Bronchial epithelial cell (primary cell): ENCODE data around the gene SEC16B. TPM values are rescaled to one million over a fixed set of nuclear protein-coding genes. Genes with fewer than 3 reads are reported as not detected.

ENCODE experiments used
- DNase-seq: peaks from one replicate; pipeline ENCODE4 v3.0.0-alpha.2; 2010; ENCODE audit warnings: low read depth
- FAIRE-seq: peaks from 2 replicates; lab custom pipeline; 2011; peaks lifted over from hg19 to GRCh38; lab: Jason Lieb, UNC
- H3K27me3 ChIP-seq: 2 replicates; pipeline ENCODE4 v1.5.1; 2011; ENCODE audit warnings: low read length; ENCODE audit not compliant: control insufficient read depth, insufficient read depth
- H3K36me3 ChIP-seq: 2 replicates; pipeline ENCODE4 v1.5.1; 2011; ENCODE audit warnings: low read length; ENCODE audit not compliant: control insufficient read depth, insufficient read depth
- H3K4me3 ChIP-seq: 2 replicates; pipeline ENCODE4 v1.5.1; 2011; ENCODE audit warnings: mild to moderate bottlenecking, low read depth, low read length, control low read depth
- CTCF ChIP-seq: IDR thresholded peaks from 2 replicates; pipeline ENCODE4 v1.5.1; 2011; ENCODE audit warnings: mild to moderate bottlenecking, moderate library complexity, low read length, control low read depth, inconsistent platforms; ENCODE audit not compliant: insufficient read depth, severe bottlenecking
- total RNA-seq: library from RNA; depleted of rRNA; stranded (reverse); fragments of >200 nt; gene quantifications from 2 replicates; pipeline ENCODE4 v1.2.1, GENCODE V29; 2014

The SEC16B gene
- total RNA-seq, 1 donor from 2014 or later, result 0.26 TPM

DNA sequence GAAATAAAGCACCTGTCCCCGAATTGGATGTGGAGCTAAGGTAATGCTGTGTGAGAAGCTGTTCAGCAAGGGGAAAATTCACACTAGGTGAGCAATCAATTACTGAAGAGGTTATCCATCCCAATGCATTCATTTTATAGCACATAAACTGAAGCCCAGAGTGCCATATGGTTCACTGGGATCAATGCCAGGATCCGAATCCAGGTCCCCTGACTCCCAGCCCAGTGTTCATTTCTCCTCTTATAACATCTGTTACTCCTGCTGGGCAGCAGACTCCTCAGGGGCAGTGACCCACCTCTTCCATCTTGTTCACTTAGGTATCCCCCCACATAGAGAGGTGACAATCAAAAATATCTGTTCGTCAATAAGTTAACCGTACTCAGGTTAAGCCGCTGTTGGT, 13.2 kb upstream of the SEC16B start:
- FAIRE-seq (no peak), DNase-seq (no peak)
- no peaks in the 10 kb centered on the region for H3K27me3 ChIP-seq
- H3K36me3 ChIP-seq, result no peaks in the 10 kb centered on the region
- H3K4me3 ChIP-seq, result no peak overlapping the region
- no peak for TF ChIP-seq CTCF

DNA sequence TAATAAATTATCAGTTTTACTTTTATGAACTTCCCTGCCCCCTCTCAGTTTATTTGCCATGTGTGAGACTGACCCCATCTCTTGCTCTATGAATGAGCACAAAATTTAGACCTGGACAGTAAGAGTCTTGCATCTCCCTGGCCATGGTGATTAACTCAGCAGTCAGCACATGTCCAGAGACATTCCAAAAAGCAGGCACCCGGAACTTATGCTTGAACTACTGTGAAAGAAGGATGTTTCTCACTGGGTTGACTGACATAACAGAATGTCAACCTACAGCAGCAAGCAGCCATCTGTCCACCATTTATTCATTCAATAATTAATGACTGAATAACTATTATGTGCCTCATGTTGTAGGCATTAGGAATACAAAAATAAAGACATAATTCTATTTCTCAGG, 11.3 kb upstream of the SEC16B start:
- no peak for FAIRE-seq
- no peak for TF ChIP-seq CTCF
- DNase-seq, result no peak
- no peaks in the 10 kb centered on the region for H3K36me3 ChIP-seq
- H3K27me3 ChIP-seq, result no peaks in the 10 kb centered on the region
- H3K4me3 ChIP-seq, result no peak overlapping the region

- DNase-seq, result no peak
- Histone ChIP-seq H3K27me3 (no peaks in the 10 kb centered on the region), H3K4me3 (no peak overlapping the region), H3K36me3 (no peaks in the 10 kb centered on the region)
- TF ChIP-seq CTCF, result no peak
- FAIRE-seq, result no peak
These were observed 9.4 kb upstream of the SEC16B start for GRCh38 chr1:177979272-177979671.

DNA sequence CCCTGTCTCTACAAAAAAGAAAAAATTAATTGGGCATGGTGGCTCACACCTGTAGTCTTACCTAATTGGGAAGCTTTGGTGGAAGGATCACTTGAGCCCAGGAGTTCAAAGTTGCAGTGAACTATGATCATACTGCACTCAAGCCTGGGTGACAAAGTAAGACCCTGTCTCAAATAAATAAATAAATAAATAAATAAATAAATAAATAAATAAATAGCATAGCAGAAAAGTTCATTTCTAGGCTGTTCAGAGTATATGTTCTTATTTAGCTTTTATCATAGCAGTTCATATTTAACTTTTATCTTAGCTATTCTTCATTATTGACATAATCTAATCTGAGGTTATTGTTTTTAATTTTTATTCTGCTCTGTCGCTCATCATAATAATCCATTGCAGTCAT, 8.7 kb upstream of the SEC16B start:
- TF ChIP-seq CTCF, result no peak
- no peaks in the 10 kb centered on the region for H3K36me3 ChIP-seq
- H3K4me3 ChIP-seq, result no peak overlapping the region
- H3K27me3 ChIP-seq, result no peaks in the 10 kb centered on the region
- DNase-seq (no peak), FAIRE-seq (no peak)

GRCh38 chr1:177977141-177977540, 7.3 kb upstream of the SEC16B start:
- TF ChIP-seq CTCF, result no peak
- Histone ChIP-seq H3K4me3 (no peak overlapping the region), H3K27me3 (no peaks in the 10 kb centered on the region), H3K36me3 (no peaks in the 10 kb centered on the region)
- FAIRE-seq (no peak), DNase-seq (no peak)

- Histone ChIP-seq H3K4me3 (no peak overlapping the region), H3K36me3 (no peaks in the 10 kb centered on the region), H3K27me3 (no peaks in the 10 kb centered on the region)
- no peak for TF ChIP-seq CTCF
- DNase-seq (peak; percentile 38), FAIRE-seq (no peak)
These were observed 6.7 kb upstream of the SEC16B start for GRCh38 chr1:177976596-177976995.
